Measurements from ENCODE around the gene SIVA1.

Gene SIVA1

DNA sequence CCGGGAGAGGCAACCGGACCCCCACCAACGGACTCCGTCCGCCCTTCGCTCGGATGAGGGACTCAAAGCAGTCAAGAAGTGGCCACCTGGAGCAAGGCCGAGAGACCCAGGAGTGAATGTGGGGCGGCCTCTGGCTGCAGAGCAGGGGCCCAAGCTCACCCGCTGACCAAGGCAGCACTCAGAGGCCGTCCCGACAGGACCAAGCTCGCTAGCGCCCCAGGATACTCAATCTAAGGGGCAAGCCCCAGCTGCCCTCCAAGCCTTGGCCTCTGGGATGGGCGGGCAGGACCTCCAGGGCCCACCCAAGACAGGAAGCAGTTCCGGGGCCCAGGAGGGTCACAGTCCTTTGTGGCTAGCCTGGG is 41.7 kb downstream of the SIVA1 start:
- POLR2A ChIA-PET, result no interaction called here

DNA sequence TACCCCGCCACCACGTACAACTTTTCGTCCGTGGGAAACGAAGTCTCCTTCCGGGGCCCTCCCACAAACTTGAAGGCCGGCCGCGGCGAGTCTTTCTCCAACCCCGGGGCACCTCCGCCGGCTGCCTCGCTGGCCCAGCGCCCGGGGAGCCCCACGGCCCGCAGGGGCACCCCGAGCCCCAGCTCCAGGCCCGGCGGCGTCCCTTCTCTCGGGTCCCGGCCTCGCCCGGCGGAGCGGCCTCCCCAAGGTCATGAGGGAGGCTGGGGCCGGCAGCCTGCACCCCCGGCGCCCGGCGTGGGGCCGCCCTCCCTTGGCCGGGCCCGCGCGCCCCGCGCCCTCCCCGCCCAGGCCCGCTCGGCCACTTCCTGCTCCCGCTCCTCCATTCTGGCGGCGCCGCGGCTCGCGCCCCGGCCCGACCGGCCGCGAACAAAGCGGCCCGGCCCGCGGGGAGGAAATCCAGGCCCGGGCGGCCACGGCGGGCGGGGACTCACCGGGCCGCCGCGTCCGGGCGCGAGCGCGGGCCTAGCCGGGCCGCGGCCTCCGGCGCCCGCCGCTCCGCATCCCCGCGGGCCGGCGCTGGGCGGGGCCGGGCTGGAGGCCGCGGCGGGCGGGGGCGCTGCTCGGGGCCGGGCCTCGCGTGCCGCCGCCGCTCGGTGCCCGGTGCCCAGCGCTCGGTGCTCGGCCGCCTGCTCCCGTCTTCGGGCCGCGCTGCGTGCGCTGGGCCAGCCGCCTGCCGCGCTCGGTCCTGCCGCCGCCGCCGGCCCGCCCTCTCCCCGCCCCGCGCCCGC is 42.2 kb downstream of the SIVA1 start, which contains the start of gene AKT1:
AKT1 (minus strand) TSS at position 756 of the 788 bp plus-strand sequence. CDS start 3,105 bp downstream, outside the sequence.
- Histone ChIP-seq H3K4me1 (ENCODE audit: control extremely low read depth in 1 of 4, control insufficient read depth in 4 of 4, insufficient read depth in 4 of 4, low read length in 3 of 4) (peaks cover 0 to 57% (median 53%) of the 10 kb centered on the region in 4 experiments), H3K4me3 (ENCODE audit: control insufficient read depth in 1 of 7, extremely low read depth in 1 of 7, insufficient read depth in 4 of 7, low read depth in 2 of 7, low read length in 6 of 7) (peak within 1 kb of the TSS; percentile 39 to 81 (median 73)), H3K27ac (ENCODE audit: insufficient read depth in 1 of 2, low read depth in 1 of 2, low read length in 2 of 2, poor library complexity in 1 of 2, severe bottlenecking in 2 of 2) (peak within 1 kb of the TSS in 1 of 2 experiments; percentile 75), H3K9me3 (ENCODE audit: control extremely low read depth in 1 of 5, control insufficient read depth in 4 of 5, insufficient read depth in 2 of 5, low read depth in 1 of 5, low read length in 4 of 5) (no peaks in the 10 kb centered on the region), H3K27me3 (replicated peaks in 2 of 5; ENCODE audit: control insufficient read depth in 4 of 5, insufficient read depth in 5 of 5, low read length in 4 of 5) (no peaks in the 10 kb centered on the region), H3K36me3 (ENCODE audit: control insufficient read depth in 4 of 4, insufficient read depth in 4 of 4, low read length in 3 of 4) (peaks cover 3 to 30% (median 14%) of the 10 kb centered on the region in 4 experiments)
- under 1% methylated on average over 110 of the region's 124 CpGs for WGBS (ENCODE audit: insufficient coverage)
- POLR2A ChIA-PET, result no interaction called here
- CTCF ChIA-PET, result interaction anchor here (1.0 to 1.8 kb wide), 5 partner anchors 15 to 31 kb away, joined by 3 to 6 read pairs (median 3); no protein-coding TSS in a partner anchor
- DNase-seq, result no peak

More for the DNA sequence above, 41.7 kb downstream of the SIVA1 start:
- Histone ChIP-seq H3K4me3 (ENCODE audit: control insufficient read depth in 1 of 7, extremely low read depth in 1 of 7, insufficient read depth in 4 of 7, low read depth in 2 of 7, low read length in 6 of 7) (peak overlapping the region; percentile 39 to 81 (median 73)), H3K4me1 (ENCODE audit: control extremely low read depth in 1 of 4, control insufficient read depth in 4 of 4, insufficient read depth in 4 of 4, low read length in 3 of 4) (peaks cover 0 to 52% (median 48%) of the 10 kb centered on the region in 4 experiments), H3K9me3 (ENCODE audit: control extremely low read depth in 1 of 5, control insufficient read depth in 4 of 5, insufficient read depth in 2 of 5, low read depth in 1 of 5, low read length in 4 of 5) (no peaks in the 10 kb centered on the region), H3K27me3 (replicated peaks in 2 of 5; ENCODE audit: control insufficient read depth in 4 of 5, insufficient read depth in 5 of 5, low read length in 4 of 5) (no peaks in the 10 kb centered on the region), H3K27ac (ENCODE audit: insufficient read depth in 1 of 2, low read depth in 1 of 2, low read length in 2 of 2, poor library complexity in 1 of 2, severe bottlenecking in 2 of 2) (peak overlapping the region in 1 of 2 experiments; percentile 75), H3K36me3 (ENCODE audit: control insufficient read depth in 4 of 4, insufficient read depth in 4 of 4, low read length in 3 of 4) (peaks cover 3 to 35% (median 18%) of the 10 kb centered on the region in 4 experiments)
- CTCF ChIA-PET, result interaction anchor here (1.0 to 1.8 kb wide), 5 partner anchors 15 to 31 kb away, joined by 3 to 6 read pairs (median 3); no protein-coding TSS in a partner anchor
- no peak for DNase-seq
- 4% methylated on average over 15 of the region's 16 CpGs for WGBS (ENCODE audit: insufficient coverage)

DNA sequence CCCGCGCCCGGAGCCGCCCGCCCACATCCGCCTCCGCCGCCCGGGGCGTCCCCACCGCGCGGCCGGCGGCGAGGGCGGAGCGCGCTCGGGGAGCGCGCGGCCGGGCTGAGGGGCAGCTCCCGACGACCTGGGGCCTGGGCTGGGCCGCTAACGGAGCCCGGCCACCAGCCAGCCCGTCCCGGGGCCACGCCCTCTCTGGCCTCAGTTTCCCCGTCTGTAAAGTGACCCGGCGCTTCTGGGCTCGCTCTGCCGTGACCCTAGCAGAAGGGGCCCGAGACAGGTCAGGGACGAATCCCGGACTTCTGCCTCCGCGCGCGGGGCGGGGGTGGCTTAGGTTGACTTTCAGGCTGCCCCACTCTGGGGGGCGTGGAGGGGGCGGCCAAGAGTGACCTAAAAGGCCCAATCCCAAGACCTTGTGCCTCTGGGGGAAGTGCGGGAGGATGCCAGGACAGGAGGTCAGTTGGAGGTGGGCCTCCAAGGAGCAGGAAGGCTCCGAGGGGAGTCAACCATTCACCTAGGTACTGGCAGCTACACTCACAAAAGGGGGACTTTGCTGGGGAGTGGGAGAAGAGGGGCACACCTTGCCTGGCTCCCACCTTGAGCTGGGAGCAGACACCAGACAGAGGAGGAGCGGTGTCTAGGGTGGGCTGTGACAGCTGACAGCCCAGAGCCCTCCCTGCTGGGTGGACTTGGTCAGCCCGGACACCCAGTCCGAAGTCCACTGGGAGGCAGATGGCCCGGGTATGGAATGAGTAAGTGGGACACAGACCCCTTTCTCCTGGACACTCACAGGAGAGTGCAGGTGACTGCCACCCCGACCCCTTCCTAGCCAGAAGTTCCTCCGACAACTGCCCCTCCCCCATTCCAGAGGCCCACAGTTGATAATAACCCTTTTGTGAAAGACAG is 43.1 kb downstream of the SIVA1 start:
- DNase-seq, result peak in 1 of 3 donors; percentile 55
- ChIA-PET POLR2A (no interaction called here), CTCF (interaction anchor here (0.9 to 1.2 kb wide), 2 partner anchors 11 to 25 kb away, joined by 3 to 4 read pairs; no protein-coding TSS in a partner anchor)
- WGBS (ENCODE audit: insufficient coverage), result 11% methylated on average over 30 of the region's 55 CpGs
- peak overlapping the region in 1 of 2 experiments; percentile 54 for H3K27ac ChIP-seq (ENCODE audit: insufficient read depth in 1 of 2, low read depth in 1 of 2, low read length in 2 of 2, poor library complexity in 1 of 2, severe bottlenecking in 2 of 2)
- H3K9me3 ChIP-seq (ENCODE audit: control extremely low read depth in 1 of 5, control insufficient read depth in 4 of 5, insufficient read depth in 2 of 5, low read depth in 1 of 5, low read length in 4 of 5), result no peaks in the 10 kb centered on the region
- peaks cover 3 to 21% (median 9%) of the 10 kb centered on the region in 4 experiments for H3K36me3 ChIP-seq (ENCODE audit: control insufficient read depth in 4 of 4, insufficient read depth in 4 of 4, low read length in 3 of 4)
- H3K27me3 ChIP-seq (replicated peaks in 2 of 5; ENCODE audit: control insufficient read depth in 4 of 5, insufficient read depth in 5 of 5, low read length in 4 of 5), result no peaks in the 10 kb centered on the region
- H3K4me3 ChIP-seq (ENCODE audit: control insufficient read depth in 1 of 7, extremely low read depth in 1 of 7, insufficient read depth in 4 of 7, low read depth in 2 of 7, low read length in 6 of 7), result peak overlapping the region; percentile 8 to 75 (median 57)
- H3K4me1 ChIP-seq (ENCODE audit: control extremely low read depth in 1 of 4, control insufficient read depth in 4 of 4, insufficient read depth in 4 of 4, low read length in 3 of 4), result peaks cover 0 to 58% (median 56%) of the 10 kb centered on the region in 4 experiments

DNA sequence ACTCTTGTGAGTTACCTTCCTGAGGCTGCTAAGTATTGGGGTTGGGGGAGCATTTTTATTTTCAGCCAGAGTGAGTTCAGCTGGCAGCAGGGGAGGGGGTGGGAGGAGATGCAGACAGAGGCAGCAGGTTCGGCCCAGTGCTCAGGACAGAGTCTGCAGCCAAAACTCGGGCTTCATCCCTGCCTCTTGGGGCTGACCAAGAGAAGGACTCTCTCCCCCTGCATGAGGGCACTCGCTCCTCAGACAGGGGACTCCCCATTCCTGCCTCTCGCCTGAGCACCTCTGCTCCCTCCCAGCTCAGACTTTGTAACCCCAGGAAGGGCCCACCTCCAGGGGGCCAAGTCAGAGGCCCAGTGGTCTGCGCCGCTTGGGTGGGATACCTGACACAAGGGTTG is 43.7 kb downstream of the SIVA1 start:
- H3K4me1 ChIP-seq (ENCODE audit: control extremely low read depth in 1 of 4, control insufficient read depth in 4 of 4, insufficient read depth in 4 of 4, low read length in 3 of 4), result peaks cover 0 to 64% (median 62%) of the 10 kb centered on the region in 4 experiments
- WGBS (ENCODE audit: insufficient coverage), result 97% methylated on average over 5 of the region's 6 CpGs
- no peaks in the 10 kb centered on the region for H3K27me3 ChIP-seq (replicated peaks in 2 of 5; ENCODE audit: control insufficient read depth in 4 of 5, insufficient read depth in 5 of 5, low read length in 4 of 5)
- DNase-seq, result no peak
- no peaks in the 10 kb centered on the region for H3K9me3 ChIP-seq (ENCODE audit: control extremely low read depth in 1 of 5, control insufficient read depth in 4 of 5, insufficient read depth in 2 of 5, low read depth in 1 of 5, low read length in 4 of 5)
- H3K4me3 ChIP-seq (ENCODE audit: control insufficient read depth in 1 of 7, extremely low read depth in 1 of 7, insufficient read depth in 4 of 7, low read depth in 2 of 7, low read length in 6 of 7), result no peak overlapping the region
- CTCF ChIA-PET, result interaction anchor here (0.9 to 1.2 kb wide), 2 partner anchors 11 to 26 kb away, joined by 3 to 4 read pairs; no protein-coding TSS in a partner anchor
- no peak overlapping the region for H3K27ac ChIP-seq (ENCODE audit: insufficient read depth in 1 of 2, low read depth in 1 of 2, low read length in 2 of 2, poor library complexity in 1 of 2, severe bottlenecking in 2 of 2)
- POLR2A ChIA-PET, result no interaction called here
- peaks cover 0 to 15% (median 4%) of the 10 kb centered on the region in 4 experiments for H3K36me3 ChIP-seq (ENCODE audit: control insufficient read depth in 4 of 4, insufficient read depth in 4 of 4, low read length in 3 of 4)

DNA sequence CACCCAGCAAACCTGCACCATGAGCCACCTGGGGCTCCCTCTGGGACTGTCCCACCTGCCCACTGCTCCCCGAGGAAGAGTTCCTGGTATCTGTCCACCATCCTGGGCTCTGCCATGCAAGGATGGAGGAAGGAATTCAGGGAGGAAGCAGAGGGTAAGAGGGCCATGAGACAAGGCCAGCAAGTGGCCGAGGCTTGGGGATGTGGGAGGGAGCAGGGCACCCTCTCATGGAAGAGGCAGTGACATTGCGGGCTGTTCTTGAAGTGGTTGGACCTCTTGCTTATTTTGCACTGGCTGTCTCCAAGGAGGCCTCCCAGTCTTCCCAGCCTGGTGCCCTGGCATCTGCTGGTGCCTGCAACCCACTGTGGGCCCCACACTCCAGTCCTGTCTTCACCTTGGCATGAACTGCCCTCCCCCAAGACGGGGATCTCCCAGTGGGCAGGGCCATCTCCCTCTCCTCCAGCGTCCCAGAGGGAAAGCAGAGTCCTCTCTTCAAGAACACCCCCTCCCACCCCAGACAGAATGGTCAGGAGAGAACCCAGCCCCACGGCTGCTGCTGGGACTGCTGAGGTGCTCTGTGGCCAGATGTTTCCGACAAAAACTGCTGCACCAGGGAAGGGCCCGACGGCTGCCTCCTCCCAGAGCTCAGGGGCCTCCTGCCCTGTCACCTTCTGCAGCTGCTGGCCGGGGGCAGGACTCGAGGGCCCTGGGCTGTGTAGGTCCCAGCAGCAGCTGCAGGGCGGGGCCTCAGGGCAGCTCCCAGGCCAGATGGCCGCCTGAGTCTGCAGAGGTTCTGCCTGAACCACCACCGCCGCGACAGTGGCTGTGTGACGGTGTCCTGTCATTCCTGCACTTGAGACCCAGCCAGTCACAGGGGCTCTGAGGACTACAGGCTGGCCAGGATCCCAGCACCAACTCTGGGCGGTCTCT is 44.4 kb downstream of the SIVA1 start:
- ChIA-PET POLR2A (interaction anchor here (0.9 to 1.0 kb wide), 2 partner anchors 10 to 29 kb away, joined by 3 read pairs; no protein-coding TSS in a partner anchor), CTCF (interaction anchor here (0.7 to 1.3 kb wide), 3 partner anchors 10 to 16 kb away, joined by 3 to 4 read pairs (median 4); no protein-coding TSS in a partner anchor)
- Histone ChIP-seq H3K4me1 (ENCODE audit: control extremely low read depth in 1 of 4, control insufficient read depth in 4 of 4, insufficient read depth in 4 of 4, low read length in 3 of 4) (peaks cover 0 to 71% (median 69%) of the 10 kb centered on the region in 4 experiments), H3K27me3 (replicated peaks in 2 of 5; ENCODE audit: control insufficient read depth in 4 of 5, insufficient read depth in 5 of 5, low read length in 4 of 5) (no peaks in the 10 kb centered on the region), H3K9me3 (ENCODE audit: control extremely low read depth in 1 of 5, control insufficient read depth in 4 of 5, insufficient read depth in 2 of 5, low read depth in 1 of 5, low read length in 4 of 5) (no peaks in the 10 kb centered on the region), H3K36me3 (ENCODE audit: control insufficient read depth in 4 of 4, insufficient read depth in 4 of 4, low read length in 3 of 4) (peaks cover 0 to 8% (median 1%) of the 10 kb centered on the region in 4 experiments), H3K27ac (ENCODE audit: insufficient read depth in 1 of 2, low read depth in 1 of 2, low read length in 2 of 2, poor library complexity in 1 of 2, severe bottlenecking in 2 of 2) (no peak overlapping the region), H3K4me3 (ENCODE audit: control insufficient read depth in 1 of 7, extremely low read depth in 1 of 7, insufficient read depth in 4 of 7, low read depth in 2 of 7, low read length in 6 of 7) (peak overlapping the region in 1 of 7 experiments; percentile 1)
- 60% methylated on average over 15 of the region's 18 CpGs for WGBS (ENCODE audit: insufficient coverage)
- peak in 2 of 3 donors; percentile 44 to 61 for DNase-seq

Measured in common myeloid progenitor, CD34-positive (primary cell).